HG03095 (cell line): ENCODE measurements around the gene OR10A3.

Experiments used
- ATAC-seq: cut with Tn5 transposase; IDR thresholded peaks from one replicate; pipeline ENCODE4 v1.9.1; 2021; ENCODE audit warnings: moderate library complexity; ENCODE audit not compliant: unreplicated experiment

Gene OR10A3

GRCh38 chr11:7893796-7894195 lies 47.7 kb downstream of the OR10A3 start:
- no peak for ATAC-seq

- peak; percentile 52 for ATAC-seq
Measured at GRCh38 chr11:7892840-7893254, 48.7 kb downstream of the OR10A3 start.

- ATAC-seq = no peak
Measured at GRCh38 chr11:7892059-7892699, 49.3 kb downstream of the OR10A3 start.

- no peak for ATAC-seq
Measured at GRCh38 chr11:7890417-7891172, 50.9 kb downstream of the OR10A3 start.

- ATAC-seq = no peak
Measured at GRCh38 chr11:7889985-7890384, 51.5 kb downstream of the OR10A3 start.
